Fibroblast of pulmonary artery (primary cell): ENCODE results near the gene PHAF1.

ENCODE experiments used
- DNase-seq: peaks from one replicate; pipeline ENCODE4 v3.0.0-alpha.2; 2010; ENCODE audit warnings: low read depth
- H3K4me3 ChIP-seq: replicated peaks from 2 replicates; pipeline ENCODE4 v1.5.1; 2011; ENCODE audit warnings: low read depth, mild to moderate bottlenecking, control low read depth, low read length, moderate library complexity
- TF ChIP-seq, protein P1 (sequence below): IDR thresholded peaks from 2 replicates; pipeline ENCODE4 v1.5.1; 2011; ENCODE audit warnings: mild to moderate bottlenecking, control low read depth, low read length, inconsistent platforms; ENCODE audit errors: missing control alignments

The PHAF1 gene

GRCh38 chr16:67150047-67150832, 40.5 kb downstream of the PHAF1 start:
- peak overlapping the region; percentile 64 for H3K4me3 ChIP-seq
- TF ChIP-seq, protein P1, sequence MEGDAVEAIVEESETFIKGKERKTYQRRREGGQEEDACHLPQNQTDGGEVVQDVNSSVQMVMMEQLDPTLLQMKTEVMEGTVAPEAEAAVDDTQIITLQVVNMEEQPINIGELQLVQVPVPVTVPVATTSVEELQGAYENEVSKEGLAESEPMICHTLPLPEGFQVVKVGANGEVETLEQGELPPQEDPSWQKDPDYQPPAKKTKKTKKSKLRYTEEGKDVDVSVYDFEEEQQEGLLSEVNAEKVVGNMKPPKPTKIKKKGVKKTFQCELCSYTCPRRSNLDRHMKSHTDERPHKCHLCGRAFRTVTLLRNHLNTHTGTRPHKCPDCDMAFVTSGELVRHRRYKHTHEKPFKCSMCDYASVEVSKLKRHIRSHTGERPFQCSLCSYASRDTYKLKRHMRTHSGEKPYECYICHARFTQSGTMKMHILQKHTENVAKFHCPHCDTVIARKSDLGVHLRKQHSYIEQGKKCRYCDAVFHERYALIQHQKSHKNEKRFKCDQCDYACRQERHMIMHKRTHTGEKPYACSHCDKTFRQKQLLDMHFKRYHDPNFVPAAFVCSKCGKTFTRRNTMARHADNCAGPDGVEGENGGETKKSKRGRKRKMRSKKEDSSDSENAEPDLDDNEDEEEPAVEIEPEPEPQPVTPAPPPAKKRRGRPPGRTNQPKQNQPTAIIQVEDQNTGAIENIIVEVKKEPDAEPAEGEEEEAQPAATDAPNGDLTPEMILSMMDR = no peak
- DNase-seq = peak; percentile 76

GRCh38 chr16:67150833-67151396, 41.2 kb downstream of the PHAF1 start, which contains the start of gene B3GNT9:
TSS of gene B3GNT9 (minus strand) at chr16:67150998. CDS start at chr16:67150485, 513 bp downstream.
- TF ChIP-seq, protein P1 = no peak
- DNase-seq = peak; percentile 71
- H3K4me3 ChIP-seq = peak within 1 kb of the TSS; percentile 64

DNA sequence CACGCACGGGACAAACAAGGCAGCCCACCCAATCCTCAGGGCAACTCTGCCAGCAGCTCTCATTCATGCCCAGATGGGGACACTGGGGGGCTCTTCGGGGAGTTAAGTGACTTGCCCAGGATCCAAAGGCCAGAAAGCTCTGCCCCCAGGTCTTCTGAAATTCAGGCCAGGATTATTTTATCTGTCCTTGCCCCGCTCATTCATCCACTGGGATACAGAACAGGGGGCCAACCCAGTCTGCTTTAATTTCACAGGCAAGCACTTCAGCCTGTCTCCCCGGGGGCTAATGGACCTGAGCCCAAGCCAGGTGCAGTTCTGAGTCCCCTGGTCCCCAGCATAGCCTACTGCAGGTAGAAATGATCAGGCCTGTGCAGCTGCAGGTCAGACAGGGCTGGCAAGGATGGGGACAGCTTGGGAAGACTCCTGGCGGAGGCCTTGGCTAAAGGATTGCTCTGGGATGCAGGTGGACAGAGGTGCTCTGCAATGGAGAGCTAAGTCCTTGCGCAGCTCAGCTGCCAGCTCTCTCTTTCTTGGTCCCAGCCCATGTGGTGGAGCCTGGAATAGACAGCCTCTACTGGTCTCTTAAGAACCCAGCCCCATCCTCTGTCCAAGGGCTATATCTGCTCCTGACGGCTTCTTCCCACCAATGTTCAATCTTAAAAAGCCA, 41.8 kb downstream of the PHAF1 start:
- DNase-seq = no peak
- H3K4me3 ChIP-seq = no peak overlapping the region
- TF ChIP-seq, protein P1 = no peak

- no peak for DNase-seq
- no peak overlapping the region for H3K4me3 ChIP-seq
- TF ChIP-seq, protein P1 = no peak
These were observed 45.0 kb downstream of the PHAF1 start for GRCh38 chr16:67154578-67155294.

DNA sequence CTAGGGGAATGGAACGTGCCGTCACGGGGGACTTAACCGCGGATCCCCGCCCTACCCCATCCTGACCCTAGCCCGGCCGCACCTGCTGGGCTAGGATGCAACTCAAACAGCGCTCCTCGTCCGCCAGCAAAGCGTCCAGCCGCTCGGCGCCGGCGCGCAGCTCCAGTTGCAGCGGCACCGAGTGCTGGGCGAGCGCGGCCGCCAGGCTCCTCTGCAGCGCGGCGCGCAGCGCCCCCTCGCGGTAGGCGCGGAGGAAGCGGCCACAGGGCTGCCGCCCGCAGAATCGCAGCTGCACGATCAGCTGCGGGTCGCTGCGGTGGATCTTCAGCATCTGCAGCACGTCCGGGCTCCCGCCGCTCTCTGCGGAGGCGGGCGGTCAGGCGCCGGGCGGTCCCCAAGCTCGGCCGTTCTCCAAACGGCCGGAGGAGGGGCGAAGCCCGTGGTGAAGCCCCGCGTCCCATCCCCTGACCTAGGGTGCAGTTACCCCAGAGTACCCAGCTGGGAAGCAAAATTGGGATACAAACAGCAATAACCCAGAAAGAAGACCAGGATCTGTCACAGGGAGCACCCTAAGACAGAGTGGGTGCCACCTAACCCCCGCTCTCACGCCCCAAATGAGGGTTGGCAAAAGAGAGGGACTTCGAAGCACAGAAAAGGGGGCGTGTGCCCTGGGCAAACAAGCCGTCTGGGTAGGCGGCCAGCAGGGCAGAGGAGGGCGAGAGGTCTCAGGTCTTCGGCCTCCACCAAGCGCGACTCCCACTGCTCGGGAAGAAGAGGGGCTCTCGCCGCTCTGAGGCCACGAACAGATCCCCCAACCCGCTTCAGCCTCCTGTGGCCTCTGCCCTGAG, 45.8 kb downstream of the PHAF1 start:
- TF ChIP-seq, protein P1 = peak; percentile 48
- DNase-seq = peak; percentile 81
- no peak overlapping the region for H3K4me3 ChIP-seq
